Activated naive CD4-positive, alpha-beta T cell treated with anti-CD3 and anti-CD28 coated beads, Interleukin-2, amount 10 ng/mL, durations not matched to agents 7 days and 5 days (primary cell): ENCODE measurements around the gene SPECC1.
"Not testable (repeated sequence)": the region's sequence is repeated elsewhere in the genome, so short reads cannot be mapped to it uniquely, and the experiment has no call there.

ENCODE experiments used
- CTCF ChIA-PET: fragments of 350-600 bp; sonication (Branson Sonifier 250); formaldehyde crosslinking; loops from one replicate; lab custom pipeline; 2021; ENCODE audit warnings: antibody characterized with exemption; lab: Charles Lee
- DNase-seq: peaks from one replicate; pipeline ENCODE4 v3.0.0-alpha.2; 2020
- H3K27ac Mint-ChIP-seq: one replicate; pipeline ENCODE4 v1.8.0; 2021; ENCODE audit warnings: mild to moderate bottlenecking, moderate library complexity, mixed read lengths
- H3K27me3 Mint-ChIP-seq: one replicate; pipeline ENCODE4 v1.8.0; 2021; ENCODE audit warnings: mild to moderate bottlenecking, mixed read lengths
- H3K36me3 Mint-ChIP-seq: one replicate; pipeline ENCODE4 v1.8.0; 2021; ENCODE audit warnings: mixed read lengths
- H3K4me1 Mint-ChIP-seq: one replicate; pipeline ENCODE4 v1.8.0; 2021; ENCODE audit warnings: mixed read lengths
- H3K4me3 Mint-ChIP-seq: one replicate; pipeline ENCODE4 v1.8.0; 2021; ENCODE audit warnings: mild to moderate bottlenecking, moderate library complexity, mixed read lengths
- H3K9me3 Mint-ChIP-seq: one replicate; pipeline ENCODE4 v1.8.0; 2021; ENCODE audit warnings: mixed read lengths

Gene SPECC1

DNA sequence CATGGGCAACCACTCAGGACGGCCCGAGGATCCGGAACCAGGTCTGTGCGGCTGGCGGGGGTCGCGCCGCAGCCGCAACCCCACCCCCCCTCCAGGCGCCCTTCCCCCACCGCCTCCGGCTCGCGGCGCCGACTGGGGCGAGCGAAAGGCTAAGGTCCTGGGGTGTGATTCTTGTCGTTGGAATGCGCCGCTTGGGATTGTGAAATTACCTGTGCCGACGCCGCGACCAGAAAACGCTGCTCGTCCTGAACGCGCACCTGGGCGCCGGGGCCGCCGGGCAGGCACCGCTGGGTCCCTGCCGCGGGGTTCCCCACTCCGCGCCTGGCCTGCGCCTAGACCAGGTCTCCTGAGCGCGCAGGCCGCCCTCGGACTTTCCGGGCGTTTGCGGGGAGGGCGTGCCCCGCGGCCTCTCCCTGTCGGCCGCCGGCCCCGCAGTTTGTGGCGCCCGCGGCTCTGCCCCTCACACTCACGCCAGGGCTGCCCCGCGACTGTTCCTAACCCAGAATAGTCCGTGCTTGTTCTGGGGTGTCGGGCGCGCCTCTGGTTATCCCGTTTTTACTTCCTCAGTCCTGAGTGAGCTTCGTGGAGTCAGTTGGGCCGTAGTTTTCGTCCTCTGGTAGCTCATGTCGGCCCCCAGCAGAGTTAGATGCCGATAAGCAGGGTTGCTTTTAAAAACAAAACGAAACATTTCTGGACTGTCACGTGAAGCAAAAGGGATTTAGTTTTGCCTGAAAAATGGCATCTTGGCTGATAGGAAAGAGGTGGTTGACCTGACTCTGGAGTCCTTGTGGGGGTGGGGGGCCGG lies 147.2 kb downstream of the SPECC1 start:
- peak; percentile 48 for DNase-seq
- H3K36me3 Mint-ChIP-seq, result no peaks in the 10 kb centered on the region
- CTCF ChIA-PET, result no interaction called here
- H3K27ac Mint-ChIP-seq, result peak overlapping the region; percentile 34
- peaks cover 4% of the 10 kb centered on the region for H3K4me1 Mint-ChIP-seq
- H3K27me3 Mint-ChIP-seq, result peaks cover 34% of the 10 kb centered on the region
- no peaks in the 10 kb centered on the region for H3K9me3 Mint-ChIP-seq
- H3K4me3 Mint-ChIP-seq, result peak overlapping the region; percentile 80

DNA sequence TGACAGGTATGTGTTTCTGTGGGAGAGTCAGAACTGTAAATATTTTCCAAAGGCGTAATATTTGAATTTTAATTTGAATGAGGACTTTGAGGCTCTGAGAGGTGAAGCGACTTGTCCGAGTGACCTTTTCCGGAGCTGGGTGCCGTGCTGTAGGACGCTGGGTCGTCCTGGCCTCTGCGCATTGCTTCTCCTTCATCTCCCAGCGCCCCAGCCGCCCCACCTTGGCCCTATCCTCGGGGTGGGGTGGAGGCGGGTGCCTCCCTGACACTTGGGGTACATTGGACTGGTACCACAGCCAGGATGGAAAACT lies 147.8 kb downstream of the SPECC1 start:
- CTCF ChIA-PET, result no interaction called here
- Mint-ChIP-seq H3K27ac (no peak overlapping the region), H3K27me3 (peaks cover 34% of the 10 kb centered on the region), H3K9me3 (no peaks in the 10 kb centered on the region), H3K36me3 (no peaks in the 10 kb centered on the region), H3K4me3 (peak overlapping the region; percentile 80), H3K4me1 (peaks cover 4% of the 10 kb centered on the region)
- DNase-seq, result no peak

DNA sequence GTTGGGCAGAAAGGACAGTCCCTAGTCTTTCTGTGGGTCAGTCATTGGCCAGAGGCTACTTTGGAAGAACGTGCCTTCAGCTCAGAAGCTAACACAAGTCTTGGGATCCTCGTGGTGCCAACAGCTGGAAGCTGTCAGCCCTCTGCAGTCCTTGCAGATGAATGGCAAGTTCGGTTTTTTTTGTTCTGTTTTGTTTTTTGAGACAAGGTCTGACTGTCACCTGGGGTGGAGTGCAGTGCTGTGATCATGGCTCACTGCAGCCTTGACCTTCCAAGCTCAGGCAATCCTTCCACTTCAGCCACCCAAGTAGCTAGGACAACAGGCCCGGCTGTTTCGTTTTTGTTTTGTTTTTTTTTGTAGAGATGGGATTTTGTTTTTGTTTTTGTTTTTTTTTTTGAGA lies 149.4 kb downstream of the SPECC1 start:
- CTCF ChIA-PET, result no interaction called here

DNA sequence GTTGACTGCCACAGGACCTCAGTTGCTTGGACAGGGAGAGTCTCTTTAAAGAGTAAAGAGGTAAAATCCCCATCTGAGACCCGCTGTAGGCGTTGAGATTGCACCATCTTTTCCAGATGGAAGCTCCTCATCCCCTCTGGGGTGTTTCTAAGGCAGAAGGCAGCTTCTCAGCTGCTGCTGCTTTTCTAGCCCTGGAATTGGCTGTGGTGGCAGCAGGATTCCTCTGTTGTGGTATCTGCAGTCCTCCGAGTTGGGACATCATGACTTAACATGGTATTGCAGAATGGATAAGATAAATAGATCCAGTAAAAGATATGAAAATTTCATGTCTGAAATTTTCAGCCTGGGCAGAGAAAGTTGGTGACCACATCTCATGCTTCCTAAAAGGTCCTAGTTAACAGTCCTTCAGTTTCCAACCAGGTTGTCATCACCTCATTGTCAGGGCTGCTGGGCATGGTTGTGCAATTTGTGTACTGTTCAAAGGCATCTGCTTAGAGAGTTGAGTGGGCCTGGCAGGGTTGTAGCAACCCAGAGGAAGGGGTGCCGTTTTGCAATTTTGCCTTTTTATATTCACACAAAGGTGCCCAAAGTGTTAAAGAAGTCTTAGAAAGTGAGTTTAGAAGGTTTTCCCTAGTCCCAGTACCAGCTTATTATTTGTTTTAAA lies 150.4 kb downstream of the SPECC1 start:
- Mint-ChIP-seq H3K27ac (no peak overlapping the region), H3K4me1 (peaks cover 4% of the 10 kb centered on the region), H3K27me3 (peaks cover 42% of the 10 kb centered on the region), H3K9me3 (no peaks in the 10 kb centered on the region), H3K4me3 (no peak overlapping the region), H3K36me3 (no peaks in the 10 kb centered on the region)
- DNase-seq, result no peak
- CTCF ChIA-PET, result no interaction called here

More for the DNA sequence above, 149.4 kb downstream of the SPECC1 start:
- Mint-ChIP-seq H3K27ac (no peak overlapping the region), H3K36me3 (no peaks in the 10 kb centered on the region), H3K4me3 (no peak overlapping the region), H3K9me3 (no peaks in the 10 kb centered on the region), H3K27me3 (peaks cover 41% of the 10 kb centered on the region), H3K4me1 (peaks cover 4% of the 10 kb centered on the region)
- no peak for DNase-seq

DNA sequence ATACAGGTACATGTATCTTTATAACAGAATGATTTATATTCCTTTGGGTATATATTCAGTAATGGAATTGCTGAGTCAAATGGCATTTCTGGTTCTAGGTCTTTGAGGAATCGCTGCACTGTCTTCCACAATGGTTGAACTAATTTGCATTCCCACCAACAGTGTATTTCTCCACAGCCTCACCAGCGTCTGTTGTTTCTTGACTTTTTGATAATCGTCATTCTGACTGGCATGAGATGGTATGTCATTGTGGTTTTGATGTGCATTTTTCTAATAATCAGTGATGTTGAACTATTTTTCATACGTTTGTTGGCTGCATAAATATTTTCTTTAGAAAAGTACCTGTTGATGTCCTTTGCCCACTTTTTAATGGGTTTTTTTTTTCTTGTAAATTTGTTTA lies 156.4 kb downstream of the SPECC1 start:
- H3K36me3 Mint-ChIP-seq, DNase-seq, H3K27ac Mint-ChIP-seq, H3K4me3 Mint-ChIP-seq, CTCF ChIA-PET, H3K4me1 Mint-ChIP-seq, H3K9me3 Mint-ChIP-seq: not testable (repeated sequence)
- H3K27me3 Mint-ChIP-seq, result peaks cover 14% of the 10 kb centered on the region

DNA sequence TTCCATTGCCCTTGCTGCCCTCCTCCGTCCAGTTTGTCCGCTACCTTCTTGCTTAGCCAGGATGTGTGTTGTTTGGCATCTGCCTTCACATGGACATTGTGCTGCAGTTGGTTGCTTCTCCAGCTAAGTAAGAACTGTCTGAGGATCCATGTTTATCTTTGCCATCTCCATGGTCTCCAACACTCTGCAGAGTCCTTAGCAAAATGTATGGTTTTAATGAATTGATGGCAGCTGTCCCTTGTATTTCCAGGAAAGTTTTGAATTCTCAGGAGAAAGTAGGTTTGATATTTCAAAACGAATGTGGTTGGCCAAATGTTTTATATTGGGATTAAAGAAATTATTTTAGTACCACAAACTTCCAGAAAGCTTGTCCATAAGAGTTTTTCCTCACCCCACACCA lies 160.9 kb downstream of the SPECC1 start:
- no peaks in the 10 kb centered on the region for H3K36me3 Mint-ChIP-seq
- H3K27ac Mint-ChIP-seq, result no peak overlapping the region
- H3K4me1 Mint-ChIP-seq, result no peaks in the 10 kb centered on the region
- H3K9me3 Mint-ChIP-seq, result no peaks in the 10 kb centered on the region
- no peak overlapping the region for H3K4me3 Mint-ChIP-seq
- CTCF ChIA-PET, result no interaction called here
- no peak for DNase-seq
- H3K27me3 Mint-ChIP-seq, result peaks cover 25% of the 10 kb centered on the region

DNA sequence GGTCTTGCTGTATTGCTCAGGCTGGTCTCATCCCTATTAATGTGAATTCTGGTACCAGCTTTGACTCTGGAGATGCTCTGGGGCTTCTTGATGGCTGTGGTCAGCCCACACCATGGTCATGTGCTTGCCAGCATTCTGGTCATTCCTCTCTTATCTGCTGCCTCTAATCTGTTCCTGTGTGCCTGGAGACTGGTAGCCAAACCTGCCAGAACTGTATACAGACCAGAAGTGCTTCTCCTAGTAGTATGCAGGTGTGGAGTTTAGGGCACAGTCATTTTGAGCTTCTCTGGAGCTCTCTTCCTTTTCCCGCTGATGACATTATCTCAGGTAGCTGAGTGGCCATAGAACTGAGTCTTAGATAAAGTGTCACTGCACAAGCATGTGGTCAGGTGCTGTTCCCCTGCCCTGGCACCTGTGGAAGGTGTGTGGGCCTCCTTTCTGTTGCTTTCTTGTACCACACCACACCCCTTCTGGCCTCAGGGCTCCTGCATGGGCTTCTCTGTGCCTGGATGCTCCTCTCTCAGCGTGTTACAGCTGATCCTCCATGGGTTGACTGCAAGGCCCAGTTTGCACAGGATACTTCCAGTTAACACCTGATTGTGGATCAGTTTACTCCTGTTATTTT lies 162.7 kb downstream of the SPECC1 start:
- peaks cover 31% of the 10 kb centered on the region for H3K27me3 Mint-ChIP-seq
- no peaks in the 10 kb centered on the region for H3K36me3 Mint-ChIP-seq
- no peaks in the 10 kb centered on the region for H3K4me1 Mint-ChIP-seq
- DNase-seq, result no peak
- no peak overlapping the region for H3K4me3 Mint-ChIP-seq
- CTCF ChIA-PET, result no interaction called here
- H3K9me3 Mint-ChIP-seq, result no peaks in the 10 kb centered on the region
- H3K27ac Mint-ChIP-seq, result no peak overlapping the region

DNA sequence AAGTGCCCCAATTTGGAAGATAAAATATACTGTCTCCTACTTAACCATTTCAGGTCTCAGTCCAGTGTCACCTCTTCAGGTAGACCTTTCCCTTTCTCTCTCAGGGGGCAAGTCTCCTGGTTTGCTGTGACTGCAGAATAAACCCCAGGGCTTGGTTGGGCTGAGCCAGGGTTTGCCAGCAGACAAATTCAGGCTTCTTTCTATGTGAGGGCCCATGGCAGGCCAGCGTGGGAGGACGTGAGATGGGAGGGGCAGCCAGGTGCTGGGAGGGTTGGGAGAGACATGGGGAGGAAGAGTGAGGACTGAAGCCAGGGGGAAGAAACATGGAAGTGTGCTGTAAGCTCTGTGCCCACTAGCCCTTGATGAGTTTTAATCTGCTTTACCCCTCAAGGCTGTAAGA lies 163.2 kb downstream of the SPECC1 start:
- no peaks in the 10 kb centered on the region for H3K9me3 Mint-ChIP-seq
- no peaks in the 10 kb centered on the region for H3K4me1 Mint-ChIP-seq
- DNase-seq, result no peak
- CTCF ChIA-PET, result no interaction called here
- H3K36me3 Mint-ChIP-seq, result no peaks in the 10 kb centered on the region
- H3K27me3 Mint-ChIP-seq, result peaks cover 31% of the 10 kb centered on the region
- no peak overlapping the region for H3K4me3 Mint-ChIP-seq
- no peak overlapping the region for H3K27ac Mint-ChIP-seq

DNA sequence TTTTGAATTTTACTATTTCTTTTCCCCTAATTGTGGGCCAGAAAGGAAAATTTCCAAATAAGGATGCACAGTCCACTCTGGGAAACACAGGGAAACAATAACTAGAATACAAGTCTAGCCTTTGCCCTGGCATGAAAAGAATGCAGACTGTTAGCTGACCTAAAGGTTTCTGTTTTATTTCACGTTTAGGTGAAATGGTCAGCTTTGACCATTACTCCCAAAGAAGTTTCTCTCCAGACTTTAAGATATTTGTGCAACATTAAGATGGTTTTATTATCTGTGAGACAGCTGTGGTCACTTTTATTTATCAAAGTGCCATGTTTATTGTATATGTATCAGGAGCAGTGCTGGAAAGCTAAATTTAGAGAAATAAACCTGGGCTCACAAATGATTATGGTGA lies 163.9 kb downstream of the SPECC1 start:
- Mint-ChIP-seq H3K27me3 (peaks cover 31% of the 10 kb centered on the region), H3K4me3 (no peak overlapping the region), H3K27ac (no peak overlapping the region), H3K9me3 (no peaks in the 10 kb centered on the region), H3K4me1 (no peaks in the 10 kb centered on the region), H3K36me3 (no peaks in the 10 kb centered on the region)
- no peak for DNase-seq
- CTCF ChIA-PET, result no interaction called here

DNA sequence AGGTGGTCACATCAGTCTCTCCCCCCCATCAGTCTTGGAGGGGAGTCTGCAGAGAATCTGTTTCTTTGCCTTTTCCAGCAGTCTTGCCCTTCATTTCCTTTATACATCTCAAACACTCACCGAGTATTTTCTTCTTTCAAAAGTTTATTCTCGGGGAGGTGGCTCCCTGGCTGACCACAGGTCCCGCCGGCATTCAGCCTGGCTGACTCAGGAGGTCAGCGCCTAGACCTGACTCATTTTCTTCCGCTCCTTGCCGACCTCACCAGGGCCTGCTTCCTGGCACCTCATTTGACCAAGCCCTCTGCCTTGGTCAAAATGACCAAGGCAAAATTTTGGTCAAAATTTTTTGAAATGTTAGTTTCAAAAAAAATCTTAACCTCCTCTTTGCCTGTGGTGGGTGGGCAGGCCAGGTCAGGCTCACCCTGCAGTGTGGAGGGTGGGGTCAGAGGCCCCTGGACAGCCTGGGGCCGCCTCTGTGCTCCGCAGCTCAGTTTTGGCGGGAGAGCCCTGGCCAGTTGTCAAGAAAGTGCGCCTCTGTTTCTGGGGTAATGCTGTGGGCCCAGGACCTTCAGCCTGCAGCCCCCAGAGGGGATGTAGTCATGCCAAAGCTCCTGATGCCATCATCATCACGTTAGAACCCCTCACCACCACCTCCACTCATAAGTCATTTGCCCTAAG lies 165.6 kb downstream of the SPECC1 start:
- DNase-seq, result no peak
- Mint-ChIP-seq H3K36me3 (no peaks in the 10 kb centered on the region), H3K27me3 (peaks cover 36% of the 10 kb centered on the region), H3K4me3 (no peak overlapping the region), H3K9me3 (no peaks in the 10 kb centered on the region), H3K4me1 (no peaks in the 10 kb centered on the region), H3K27ac (no peak overlapping the region)
- CTCF ChIA-PET, result no interaction called here

DNA sequence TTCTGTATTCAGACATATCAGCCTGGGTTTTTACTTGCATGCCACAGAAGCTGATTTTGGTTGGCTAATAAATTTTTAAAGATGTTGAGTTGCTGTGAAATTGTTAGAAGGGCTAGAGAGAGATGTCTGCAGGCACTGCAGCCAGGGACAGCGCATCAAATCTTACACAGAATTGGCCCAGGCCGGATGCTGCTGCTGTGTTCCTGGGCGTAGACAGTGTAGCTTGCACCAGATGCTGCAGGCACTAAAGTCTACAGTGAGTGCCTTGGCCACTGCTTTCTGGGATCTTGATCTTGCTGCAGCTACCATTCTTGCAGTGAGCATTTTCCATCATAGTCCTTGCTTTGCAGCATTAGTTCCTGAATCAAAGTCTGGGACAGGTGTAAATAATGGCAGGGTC lies 169.9 kb downstream of the SPECC1 start:
- CTCF ChIA-PET, result no interaction called here
- Mint-ChIP-seq H3K4me1 (no peaks in the 10 kb centered on the region), H3K27me3 (peaks cover 24% of the 10 kb centered on the region), H3K9me3 (no peaks in the 10 kb centered on the region), H3K27ac (no peak overlapping the region), H3K36me3 (no peaks in the 10 kb centered on the region), H3K4me3 (no peak overlapping the region)
- DNase-seq, result no peak

DNA sequence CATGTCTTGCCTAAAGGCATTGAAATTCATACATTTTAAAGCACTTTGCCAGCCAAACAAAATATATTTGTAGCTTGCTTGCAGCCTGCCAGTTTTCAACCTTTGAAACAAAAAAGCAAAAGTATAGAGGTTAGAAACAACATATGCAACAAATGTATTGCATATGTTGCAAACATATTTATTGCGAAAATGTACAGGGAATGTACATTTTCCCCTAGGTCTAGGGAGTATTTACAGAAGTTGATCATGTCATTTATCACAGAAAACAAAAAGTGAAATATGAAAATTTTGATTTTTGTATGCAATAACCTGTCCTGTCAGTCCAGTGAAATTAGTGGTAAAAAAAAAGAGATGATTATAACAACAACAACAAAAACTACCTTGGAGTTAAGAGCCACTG lies 171.5 kb downstream of the SPECC1 start:
- Mint-ChIP-seq H3K4me3 (no peak overlapping the region), H3K27me3 (peaks cover 15% of the 10 kb centered on the region), H3K9me3 (no peaks in the 10 kb centered on the region), H3K4me1 (no peaks in the 10 kb centered on the region), H3K36me3 (no peaks in the 10 kb centered on the region), H3K27ac (no peak overlapping the region)
- DNase-seq, result no peak
- CTCF ChIA-PET, result no interaction called here

DNA sequence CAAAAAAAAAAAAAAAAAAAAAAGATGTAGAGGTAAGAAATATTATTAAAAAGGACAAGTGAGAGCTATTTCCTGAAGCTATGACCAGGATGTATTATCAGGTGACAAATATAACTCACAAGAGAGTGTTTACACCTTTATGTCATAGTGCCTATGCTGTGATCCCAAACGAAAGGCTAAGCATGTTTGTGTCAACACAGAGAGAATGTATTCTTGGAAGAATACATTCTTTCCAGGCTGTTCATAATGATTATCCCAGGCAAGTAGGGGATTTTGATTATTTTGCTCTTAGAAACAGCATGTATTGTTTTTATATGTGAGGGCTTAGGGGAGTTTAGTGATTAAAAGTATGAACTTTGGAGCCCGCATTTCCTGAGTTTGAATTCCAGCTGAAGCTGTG lies 175.0 kb downstream of the SPECC1 start:
- Mint-ChIP-seq H3K27ac (no peak overlapping the region), H3K4me3 (no peak overlapping the region), H3K4me1 (no peaks in the 10 kb centered on the region), H3K36me3 (no peaks in the 10 kb centered on the region), H3K9me3 (no peaks in the 10 kb centered on the region), H3K27me3 (peaks cover 10% of the 10 kb centered on the region)
- no peak for DNase-seq
- CTCF ChIA-PET, result no interaction called here

DNA sequence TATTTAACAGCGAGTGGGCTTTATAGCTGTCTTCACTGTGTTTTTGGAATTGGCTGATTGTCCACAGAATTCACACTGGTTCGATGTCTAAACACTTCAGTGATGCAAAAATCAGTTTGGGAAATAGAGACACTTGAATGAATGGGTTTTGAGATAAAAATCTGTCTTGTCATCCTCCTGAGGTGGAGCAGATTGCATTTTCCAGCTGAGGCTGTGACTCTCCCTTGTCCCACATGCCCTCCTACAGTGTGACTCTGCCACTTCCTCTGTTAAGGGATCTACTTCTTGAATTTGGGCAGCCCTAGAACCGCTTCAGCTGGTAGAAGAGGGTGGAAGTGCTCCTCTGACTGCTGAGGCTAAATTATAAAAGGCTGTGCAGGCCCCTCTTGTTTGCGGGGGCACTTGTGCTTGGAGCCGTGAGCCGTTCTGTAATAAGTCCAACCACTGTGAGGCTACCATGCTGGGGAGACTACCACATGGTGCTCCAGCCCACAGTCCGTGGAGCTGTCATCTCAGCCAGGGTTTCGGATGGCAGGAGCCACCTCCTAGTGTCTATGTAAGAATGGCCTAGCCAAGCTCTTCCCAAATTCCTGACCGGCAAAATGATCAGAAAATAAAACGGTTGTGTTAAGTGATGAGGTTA lies 175.9 kb downstream of the SPECC1 start:
- DNase-seq, result no peak
- H3K36me3 Mint-ChIP-seq, result no peaks in the 10 kb centered on the region
- H3K9me3 Mint-ChIP-seq, result no peaks in the 10 kb centered on the region
- H3K27ac Mint-ChIP-seq, result no peak overlapping the region
- H3K4me3 Mint-ChIP-seq, result no peak overlapping the region
- H3K4me1 Mint-ChIP-seq, result no peaks in the 10 kb centered on the region
- CTCF ChIA-PET, result no interaction called here
- H3K27me3 Mint-ChIP-seq, result peaks cover 7% of the 10 kb centered on the region
